DND-41 (cell line): Measurements from ENCODE around the gene COG6.

ENCODE experiments used
- ATAC-seq: fragments of 200-7000 bp; cut with Tn5 transposase; 3 replicates; pipeline ENCODE4 v1.9.1; 2021; ENCODE audit warnings: low read depth; ENCODE audit not compliant: insufficient read depth
- DNase-seq: peaks from one replicate; pipeline ENCODE4 v3.0.0-alpha.2; 2020
- H2AFZ ChIP-seq: 2 replicates; pipeline ENCODE4 v1.6.0; 2012; ENCODE audit warnings: low read depth, low read length
- H3K27ac ChIP-seq: 2 replicates; pipeline ENCODE4 v1.5.1; 2012; ENCODE audit warnings: low read length, inconsistent platforms
- H3K27me3 ChIP-seq: fragments of 200-600 bp; sonication (generic); 2 replicates; pipeline ENCODE4 v1.6.0; 2012; ENCODE audit warnings: low read length, mild to moderate bottlenecking, inconsistent platforms; ENCODE audit not compliant: insufficient read depth, poor library complexity
- H3K36me3 ChIP-seq: 2 replicates; pipeline ENCODE4 v1.5.1; 2012; ENCODE audit warnings: low read length, inconsistent platforms; ENCODE audit not compliant: insufficient read depth
- H3K4me1 ChIP-seq: 2 replicates; pipeline ENCODE4 v1.5.1; 2012; ENCODE audit warnings: mild to moderate bottlenecking, low read length; ENCODE audit not compliant: insufficient read depth
- H3K4me2 ChIP-seq: 2 replicates; pipeline ENCODE4 v1.6.0; 2012; ENCODE audit warnings: mild to moderate bottlenecking, moderate library complexity, low read length, inconsistent platforms; ENCODE audit not compliant: insufficient read depth
- H3K4me3 ChIP-seq, 2 experiments: fragments of 200-600 bp in 1 of 2; shearing (Covaris generic) in 1 of 2; 2 replicates each; pipeline ENCODE4 v1.5.1; 2012 to 2016; ENCODE audit warnings: inconsistent platforms in 2 of 2, low read length in 2 of 2, mild to moderate bottlenecking in 2 of 2, low read depth in 1 of 2, moderate library complexity in 1 of 2
- H3K79me2 ChIP-seq: 2 replicates; pipeline ENCODE4 v1.6.0; 2012; ENCODE audit warnings: low read length, inconsistent platforms; ENCODE audit not compliant: insufficient read depth
- H3K9ac ChIP-seq: 2 replicates; pipeline ENCODE4 v1.6.0; 2012; ENCODE audit warnings: low read depth, mild to moderate bottlenecking, inconsistent platforms, low read length, moderate library complexity
- H3K9me3 ChIP-seq: 2 replicates; pipeline ENCODE4 v1.5.1; 2012; ENCODE audit warnings: low read length, moderate library complexity, mild to moderate bottlenecking, inconsistent platforms; ENCODE audit not compliant: insufficient read depth, severe bottlenecking
- H4K20me1 ChIP-seq: 2 replicates; pipeline ENCODE4 v1.6.0; 2012; ENCODE audit warnings: low read length; ENCODE audit not compliant: insufficient read depth
- EZH2 ChIP-seq: IDR thresholded peaks from 3 replicates; pipeline ENCODE4 v1.6.1; 2012; ENCODE audit warnings: borderline replicate concordance, low read depth, mild to moderate bottlenecking, moderate library complexity, low read length, inconsistent platforms; ENCODE audit not compliant: severe bottlenecking
- TF ChIP-seq, protein P1 (sequence below): IDR thresholded peaks from 2 replicates; pipeline ENCODE4 v1.5.1; 2012; ENCODE audit warnings: borderline replicate concordance, low read length, moderate library complexity, mild to moderate bottlenecking; ENCODE audit not compliant: poor library complexity, severe bottlenecking; ENCODE audit errors: extremely low read depth

The COG6 gene

DNA sequence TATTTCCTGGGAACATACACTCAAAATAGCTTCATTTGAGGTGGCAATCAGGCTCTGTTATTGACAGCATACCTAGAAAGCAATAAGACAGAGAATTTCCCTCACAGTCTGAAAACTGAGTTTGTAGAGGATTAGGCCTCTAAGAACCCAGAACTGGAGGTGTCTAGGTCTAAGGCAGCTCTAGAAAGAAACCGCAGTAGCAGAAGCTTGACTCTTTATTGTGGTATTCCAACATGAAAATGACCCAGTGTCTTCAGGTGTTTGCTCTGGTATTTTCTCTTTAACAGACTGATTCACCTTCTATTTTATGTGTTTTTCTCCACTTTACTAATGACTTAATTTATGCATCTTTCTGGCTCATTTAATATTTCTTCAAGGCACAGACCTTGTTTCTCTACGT, 8.5 kb downstream of the COG6 start:
- ATAC-seq (no peak), DNase-seq (no peak)
- no peaks in the 10 kb centered on the region for H4K20me1 ChIP-seq
- no peak overlapping the region for H3K4me3 ChIP-seq
- H3K4me2 ChIP-seq, result no peak overlapping the region
- no peak overlapping the region for H3K27ac ChIP-seq
- H3K9me3 ChIP-seq, result no peaks in the 10 kb centered on the region
- no peaks in the 10 kb centered on the region for H3K79me2 ChIP-seq
- H3K27me3 ChIP-seq, result no peaks in the 10 kb centered on the region
- no peak overlapping the region for H3K9ac ChIP-seq
- H2AFZ ChIP-seq, result no peak overlapping the region
- no peaks in the 10 kb centered on the region for H3K4me1 ChIP-seq
- TF ChIP-seq, protein P1, sequence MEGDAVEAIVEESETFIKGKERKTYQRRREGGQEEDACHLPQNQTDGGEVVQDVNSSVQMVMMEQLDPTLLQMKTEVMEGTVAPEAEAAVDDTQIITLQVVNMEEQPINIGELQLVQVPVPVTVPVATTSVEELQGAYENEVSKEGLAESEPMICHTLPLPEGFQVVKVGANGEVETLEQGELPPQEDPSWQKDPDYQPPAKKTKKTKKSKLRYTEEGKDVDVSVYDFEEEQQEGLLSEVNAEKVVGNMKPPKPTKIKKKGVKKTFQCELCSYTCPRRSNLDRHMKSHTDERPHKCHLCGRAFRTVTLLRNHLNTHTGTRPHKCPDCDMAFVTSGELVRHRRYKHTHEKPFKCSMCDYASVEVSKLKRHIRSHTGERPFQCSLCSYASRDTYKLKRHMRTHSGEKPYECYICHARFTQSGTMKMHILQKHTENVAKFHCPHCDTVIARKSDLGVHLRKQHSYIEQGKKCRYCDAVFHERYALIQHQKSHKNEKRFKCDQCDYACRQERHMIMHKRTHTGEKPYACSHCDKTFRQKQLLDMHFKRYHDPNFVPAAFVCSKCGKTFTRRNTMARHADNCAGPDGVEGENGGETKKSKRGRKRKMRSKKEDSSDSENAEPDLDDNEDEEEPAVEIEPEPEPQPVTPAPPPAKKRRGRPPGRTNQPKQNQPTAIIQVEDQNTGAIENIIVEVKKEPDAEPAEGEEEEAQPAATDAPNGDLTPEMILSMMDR, result no peak
- no peak for TF ChIP-seq EZH2
- H3K36me3 ChIP-seq, result peaks cover 23% of the 10 kb centered on the region; the same call in 1 of the 2 replicates

DNA sequence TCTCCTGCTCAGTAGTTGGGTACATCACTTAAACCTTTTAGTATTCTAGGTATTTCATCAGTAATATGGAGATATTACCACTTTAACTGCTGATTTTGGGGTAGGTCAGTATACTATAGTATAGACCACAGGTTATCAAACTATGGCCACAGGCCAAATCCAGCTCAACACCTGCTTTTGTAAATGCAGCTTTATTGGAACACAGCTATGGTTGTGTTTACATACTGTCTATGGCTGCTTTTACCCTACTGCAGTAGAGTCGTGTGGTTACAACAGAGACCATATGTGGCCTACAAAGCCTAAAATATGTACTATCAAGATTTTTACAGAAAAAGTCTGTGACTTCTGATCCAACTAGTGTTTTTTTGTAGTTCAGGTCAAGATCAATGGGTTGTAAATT, 10.3 kb downstream of the COG6 start:
- Histone ChIP-seq H3K27me3 (no peaks in the 10 kb centered on the region), H3K4me1 (no peaks in the 10 kb centered on the region), H4K20me1 (no peaks in the 10 kb centered on the region), H3K4me3 (no peak overlapping the region), H3K9ac (no peak overlapping the region), H3K27ac (no peak overlapping the region), H3K36me3 (peaks cover 19% of the 10 kb centered on the region; the same call in 1 of the 2 replicates), H3K79me2 (no peaks in the 10 kb centered on the region), H3K4me2 (no peak overlapping the region), H3K9me3 (no peaks in the 10 kb centered on the region), H2AFZ (no peak overlapping the region)
- TF ChIP-seq EZH2, result no peak
- TF ChIP-seq, protein P1, result no peak
- no peak for ATAC-seq
- no peak for DNase-seq

DNA sequence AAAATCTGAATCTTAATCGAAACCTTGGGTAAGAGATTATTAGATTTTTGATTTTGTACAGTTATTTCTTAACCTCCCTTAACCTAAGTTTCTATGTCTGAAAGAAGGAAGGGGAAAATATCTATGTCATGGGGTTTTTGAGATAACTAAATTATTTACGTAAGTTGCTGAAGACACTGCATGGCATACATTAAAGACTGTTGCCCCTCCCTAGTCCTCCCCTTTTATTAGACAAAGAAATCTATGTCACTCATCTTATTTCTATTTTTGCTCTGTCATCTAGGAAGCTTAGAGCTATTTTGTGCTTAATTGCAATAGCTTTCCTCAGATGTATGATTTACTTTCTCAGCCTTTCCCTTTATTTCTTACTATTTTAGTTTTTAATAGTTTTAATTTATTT, 15.0 kb downstream of the COG6 start:
- Histone ChIP-seq H2AFZ (no peak overlapping the region), H3K79me2 (no peaks in the 10 kb centered on the region), H3K9ac (no peak overlapping the region), H3K4me3 (no peak overlapping the region), H3K9me3 (no peaks in the 10 kb centered on the region), H3K4me2 (no peak overlapping the region), H3K27me3 (no peaks in the 10 kb centered on the region), H4K20me1 (no peaks in the 10 kb centered on the region), H3K27ac (no peak overlapping the region), H3K4me1 (no peaks in the 10 kb centered on the region), H3K36me3 (peaks cover 4% of the 10 kb centered on the region; the same call in 1 of the 2 replicates)
- ATAC-seq (no peak), DNase-seq (no peak)
- TF ChIP-seq, protein P1, result no peak
- TF ChIP-seq EZH2, result no peak
